Islet precursor cell (in vitro differentiated cells): ENCODE measurements around the gene OR6S1.

ENCODE experiments used
- DNase-seq: peaks from one replicate; pipeline ENCODE4 v3.0.0-alpha.2; 2018

The OR6S1 gene, protein sequence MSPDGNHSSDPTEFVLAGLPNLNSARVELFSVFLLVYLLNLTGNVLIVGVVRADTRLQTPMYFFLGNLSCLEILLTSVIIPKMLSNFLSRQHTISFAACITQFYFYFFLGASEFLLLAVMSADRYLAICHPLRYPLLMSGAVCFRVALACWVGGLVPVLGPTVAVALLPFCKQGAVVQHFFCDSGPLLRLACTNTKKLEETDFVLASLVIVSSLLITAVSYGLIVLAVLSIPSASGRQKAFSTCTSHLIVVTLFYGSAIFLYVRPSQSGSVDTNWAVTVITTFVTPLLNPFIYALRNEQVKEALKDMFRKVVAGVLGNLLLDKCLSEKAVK

DNA sequence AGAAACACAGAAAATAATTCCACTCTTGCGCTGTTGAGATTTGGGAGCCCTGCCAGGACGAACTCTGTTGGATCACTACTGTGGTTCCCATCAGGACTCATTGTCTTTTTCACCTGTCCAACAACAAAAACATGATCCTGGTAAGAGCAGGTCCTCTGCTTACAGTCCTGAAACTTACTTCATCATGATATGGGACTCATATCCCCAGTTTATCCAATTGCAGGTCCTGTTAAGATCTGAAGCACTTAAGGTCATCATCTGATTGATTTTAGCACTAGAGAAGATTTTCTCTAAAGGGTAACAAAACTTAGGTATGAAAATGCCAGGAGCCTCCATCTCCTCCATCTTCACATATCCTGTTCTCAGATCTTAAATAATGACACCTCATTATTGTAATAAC lies at the start of gene OR6S1:
TSS of gene OR6S1 (minus strand) at position 101 of the 400 bp plus-strand sequence. CDS start at position 101, 0 bp downstream.
- DNase-seq: no peak

GRCh38 chr14:20690848-20691640 lies 49.6 kb upstream of the OR6S1 start:
- DNase-seq: peak; percentile 77

DNA sequence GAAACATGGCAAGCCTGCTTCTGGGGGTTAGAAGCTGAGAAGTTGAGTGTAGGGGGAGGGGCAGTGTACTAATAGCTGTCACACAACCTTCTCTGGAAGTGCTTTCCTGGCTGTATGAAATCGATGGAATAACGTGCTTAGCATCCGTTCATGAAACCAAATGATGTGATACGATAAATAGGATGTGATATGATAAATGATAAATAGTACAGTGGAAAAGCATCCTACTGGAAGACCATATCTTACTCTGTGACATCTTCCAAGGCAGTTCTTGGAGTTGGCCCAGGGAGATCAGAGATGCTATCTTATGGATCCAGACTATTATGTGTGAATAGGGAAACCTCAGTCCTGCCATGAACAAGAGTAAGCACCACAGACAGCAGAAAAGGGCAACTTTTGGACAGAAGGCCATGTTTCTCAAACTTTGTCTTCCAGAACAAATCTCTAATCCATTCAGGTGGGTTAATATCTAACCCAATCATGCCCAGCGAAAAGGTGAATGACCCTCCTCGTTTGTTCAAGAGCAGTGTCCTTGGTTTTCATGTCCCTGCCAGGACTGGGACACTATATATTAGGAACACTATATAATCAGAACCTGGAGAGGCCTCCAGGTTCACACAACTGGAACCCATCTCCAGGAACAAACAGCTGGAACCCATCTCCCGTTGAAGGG lies 46.8 kb upstream of the OR6S1 start, which contains the start of gene ANG:
TSS of gene ANG (plus strand) at position 598 of the 673 bp plus-strand sequence. CDS start 4,801 bp downstream, outside the sequence.
- peak; percentile 13 for DNase-seq

DNA sequence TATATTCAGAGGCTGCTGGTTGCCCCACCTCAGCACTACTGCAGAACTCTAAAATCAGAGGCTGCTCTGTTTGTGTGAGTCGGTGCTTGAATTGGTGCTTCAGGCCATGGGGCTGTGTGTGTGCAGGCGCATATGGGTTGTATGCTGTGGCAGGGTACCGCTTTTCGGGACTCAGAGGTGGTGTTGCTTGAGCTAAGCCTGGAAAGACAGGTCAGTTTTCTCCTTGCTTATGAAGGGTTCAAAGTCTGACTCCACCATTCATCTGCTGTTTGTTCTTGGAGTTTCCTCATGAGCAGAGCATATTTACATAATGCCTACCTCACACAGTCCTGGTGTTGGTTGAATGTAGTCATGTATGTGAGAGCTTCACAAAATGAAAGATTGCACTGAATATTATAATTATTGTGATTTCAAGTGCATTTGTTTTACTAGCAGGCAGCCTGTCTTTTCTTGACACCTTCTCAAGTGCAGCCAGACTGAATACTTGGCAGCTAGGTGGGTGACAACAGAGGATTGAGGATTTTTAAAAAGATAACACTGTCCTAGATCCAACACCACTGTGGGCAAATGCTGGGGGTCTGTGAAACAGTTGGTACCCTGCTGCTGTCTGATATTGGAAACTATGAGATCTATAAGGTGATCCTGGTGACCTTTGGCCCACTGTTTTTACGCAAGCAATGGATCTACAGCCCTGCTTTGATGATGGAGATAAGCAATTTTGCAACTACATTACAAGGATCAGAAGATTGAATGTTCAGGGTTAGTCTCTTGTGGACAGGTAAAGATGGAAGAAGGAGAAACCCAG lies 46.1 kb upstream of the OR6S1 start:
- peak; percentile 10 for DNase-seq

- DNase-seq: no peak
Measured at GRCh38 chr14:20686386-20687143, 45.1 kb upstream of the OR6S1 start.

GRCh38 chr14:20684662-20685456 lies 43.4 kb upstream of the OR6S1 start:
- DNase-seq: no peak

- DNase-seq: peak; percentile 92
Measured at GRCh38 chr14:20683891-20684661, 42.6 kb upstream of the OR6S1 start, which contains the start of gene RNASE4. Gene RNASE4 (plus strand): TSS chr14:20684560. CDS start chr14:20699372, 14,812 bp downstream.

GRCh38 chr14:20683125-20683890 lies 41.8 kb upstream of the OR6S1 start:
- peak; percentile 90 for DNase-seq

GRCh38 chr14:20682435-20683124 lies 41.1 kb upstream of the OR6S1 start:
- peak; percentile 93 for DNase-seq

GRCh38 chr14:20682127-20682434 lies 40.6 kb upstream of the OR6S1 start:
- no peak for DNase-seq

GRCh38 chr14:20681348-20682126 lies 40.0 kb upstream of the OR6S1 start:
- DNase-seq: peak; percentile 95

DNA sequence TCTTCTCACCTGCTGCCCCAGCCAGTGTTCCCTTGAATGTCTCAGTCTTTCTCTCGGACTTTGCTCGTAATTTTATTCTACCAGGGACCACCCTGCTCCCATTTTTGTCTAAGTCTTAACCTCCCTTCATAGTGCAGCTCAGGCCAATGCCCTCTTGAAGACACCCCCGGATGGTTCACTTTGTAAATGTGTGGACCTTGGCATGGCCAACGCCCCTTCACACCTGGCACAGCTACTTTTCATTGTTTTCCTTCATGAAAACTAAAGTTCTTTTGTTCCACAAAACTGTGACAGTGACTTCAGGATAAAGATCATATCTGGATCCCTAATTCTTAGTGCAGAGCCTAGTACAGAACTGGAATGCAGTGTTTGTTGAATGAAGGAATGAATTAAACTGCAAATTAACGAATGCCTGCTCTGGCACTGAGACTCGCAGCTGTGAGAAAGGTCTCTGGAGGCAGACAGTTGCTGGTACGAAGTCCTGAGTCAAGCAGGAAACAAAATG lies 39.4 kb upstream of the OR6S1 start:
- no peak for DNase-seq

- DNase-seq: no peak
Measured at GRCh38 chr14:20680363-20680762, 38.9 kb upstream of the OR6S1 start.

DNA sequence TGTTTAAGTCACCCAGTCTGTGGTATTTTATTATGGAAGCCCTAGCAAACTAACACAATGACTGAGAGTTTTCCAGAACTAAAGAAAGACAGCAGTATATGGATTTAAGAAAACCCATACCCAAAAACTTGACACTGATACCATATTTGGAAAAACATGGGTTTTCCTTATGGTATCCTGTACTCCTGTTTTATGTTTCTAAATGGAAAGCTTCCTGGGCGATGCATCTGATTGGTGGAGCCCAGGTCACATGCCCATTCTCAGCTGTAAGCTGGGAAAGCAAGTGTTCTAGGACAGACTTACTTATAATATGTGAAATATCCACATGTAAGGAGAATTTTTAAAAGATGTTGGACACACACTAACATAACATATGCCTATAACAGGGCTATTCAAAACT lies 38.4 kb upstream of the OR6S1 start:
- DNase-seq: no peak

GRCh38 chr14:20676072-20676471 lies 34.6 kb upstream of the OR6S1 start:
- DNase-seq: no peak

GRCh38 chr14:20675669-20676068 lies 34.2 kb upstream of the OR6S1 start:
- DNase-seq: peak; percentile 24

- DNase-seq: peak; percentile 63
Measured at GRCh38 chr14:20671597-20672283, 30.2 kb upstream of the OR6S1 start.
